GM06990 (cell line): Measurements from ENCODE around the gene ZC3H12C.

Source experiments
- DNase-seq: peaks from one replicate; pipeline ENCODE4 v3.0.0-alpha.2; 2011; ENCODE audit not compliant: insufficient read length; ENCODE audit errors: extremely low read depth
- H3K27me3 ChIP-seq: replicated peaks from 2 replicates; pipeline ENCODE4 v1.6.0; 2011; ENCODE audit warnings: low read length; ENCODE audit not compliant: control insufficient read depth, insufficient read depth
- H3K36me3 ChIP-seq: 2 replicates; pipeline ENCODE4 v1.5.1; 2011; ENCODE audit warnings: low read length; ENCODE audit not compliant: control insufficient read depth, insufficient read depth
- H3K4me3 ChIP-seq: replicated peaks from 2 replicates; pipeline ENCODE4 v1.5.1; 2011; ENCODE audit warnings: low read depth, mild to moderate bottlenecking, control low read depth, low read length
- TF ChIP-seq, protein P1 (sequence below): IDR thresholded peaks from 2 replicates; pipeline ENCODE4 v1.5.1; 2011; ENCODE audit warnings: low read length, control low read depth, mild to moderate bottlenecking, inconsistent platforms; ENCODE audit not compliant: insufficient read depth, poor library complexity, severe bottlenecking

ZC3H12C gene

DNA sequence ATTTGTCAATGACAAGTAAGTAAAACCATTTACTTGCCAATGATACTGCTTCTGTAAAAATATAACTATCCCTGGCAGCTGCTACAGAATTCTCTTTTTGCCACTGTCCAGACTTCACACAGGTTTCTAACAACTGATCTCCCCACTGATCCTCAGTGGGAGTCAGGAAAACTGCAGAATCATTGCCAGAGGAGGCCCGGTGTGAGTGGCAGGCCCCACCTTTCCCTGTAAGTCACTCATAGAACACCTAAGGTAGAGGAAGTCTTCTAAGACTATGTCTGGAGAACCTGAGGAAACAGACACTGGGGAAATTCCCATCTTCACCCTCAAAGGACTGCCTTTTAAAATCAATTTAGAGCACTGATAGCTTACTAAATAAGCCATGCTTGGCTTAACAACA is 66.3 kb downstream of the ZC3H12C start:
- no peak for DNase-seq
- TF ChIP-seq, protein P1, sequence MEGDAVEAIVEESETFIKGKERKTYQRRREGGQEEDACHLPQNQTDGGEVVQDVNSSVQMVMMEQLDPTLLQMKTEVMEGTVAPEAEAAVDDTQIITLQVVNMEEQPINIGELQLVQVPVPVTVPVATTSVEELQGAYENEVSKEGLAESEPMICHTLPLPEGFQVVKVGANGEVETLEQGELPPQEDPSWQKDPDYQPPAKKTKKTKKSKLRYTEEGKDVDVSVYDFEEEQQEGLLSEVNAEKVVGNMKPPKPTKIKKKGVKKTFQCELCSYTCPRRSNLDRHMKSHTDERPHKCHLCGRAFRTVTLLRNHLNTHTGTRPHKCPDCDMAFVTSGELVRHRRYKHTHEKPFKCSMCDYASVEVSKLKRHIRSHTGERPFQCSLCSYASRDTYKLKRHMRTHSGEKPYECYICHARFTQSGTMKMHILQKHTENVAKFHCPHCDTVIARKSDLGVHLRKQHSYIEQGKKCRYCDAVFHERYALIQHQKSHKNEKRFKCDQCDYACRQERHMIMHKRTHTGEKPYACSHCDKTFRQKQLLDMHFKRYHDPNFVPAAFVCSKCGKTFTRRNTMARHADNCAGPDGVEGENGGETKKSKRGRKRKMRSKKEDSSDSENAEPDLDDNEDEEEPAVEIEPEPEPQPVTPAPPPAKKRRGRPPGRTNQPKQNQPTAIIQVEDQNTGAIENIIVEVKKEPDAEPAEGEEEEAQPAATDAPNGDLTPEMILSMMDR: no peak
- Histone ChIP-seq H3K4me3 (no peak overlapping the region), H3K36me3 (peaks cover 6% of the 10 kb centered on the region), H3K27me3 (no peaks in the 10 kb centered on the region)

DNA sequence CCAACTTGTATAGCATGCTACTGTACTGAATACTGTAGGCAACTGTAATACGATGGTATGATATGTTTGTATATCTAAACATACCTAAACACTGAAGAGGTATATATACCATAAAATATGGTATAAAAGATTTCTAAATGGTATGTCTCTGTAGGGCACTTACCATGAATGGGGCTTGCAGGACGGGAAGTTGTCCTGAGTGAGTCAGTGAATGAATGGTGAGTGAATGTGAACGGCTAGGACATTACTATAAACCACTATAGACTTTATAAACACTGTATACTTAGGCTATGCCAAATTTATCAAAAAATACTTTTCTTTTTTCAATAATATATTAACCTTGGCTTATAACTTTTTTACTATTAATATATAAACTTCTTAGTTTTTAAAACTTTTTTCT is 66.8 kb downstream of the ZC3H12C start:
- Histone ChIP-seq H3K4me3 (no peak overlapping the region), H3K36me3 (peaks cover 10% of the 10 kb centered on the region), H3K27me3 (no peaks in the 10 kb centered on the region)
- DNase-seq: no peak
- TF ChIP-seq, protein P1: no peak

- DNase-seq: no peak
These were observed 67.2 kb downstream of the ZC3H12C start for GRCh38 chr11:110160437-110160836.

DNA sequence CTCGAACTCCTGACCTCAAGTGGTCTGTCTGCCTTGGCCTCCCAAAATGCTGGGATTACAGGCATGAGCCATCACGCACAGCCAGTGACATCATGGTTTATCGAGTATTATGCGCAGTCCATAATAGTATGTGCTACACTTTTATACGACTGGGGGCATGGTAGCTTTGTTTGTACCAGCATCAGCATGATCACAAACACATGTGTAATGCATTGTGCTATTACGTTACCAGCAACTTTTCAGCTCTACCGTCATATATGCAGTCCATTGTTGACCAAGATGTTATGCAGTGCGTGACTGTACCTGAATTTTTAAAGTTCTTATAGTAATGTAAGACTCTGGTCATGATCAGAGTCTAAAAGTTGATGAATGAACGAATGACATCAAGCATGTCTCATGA is 67.9 kb downstream of the ZC3H12C start:
- H3K36me3 ChIP-seq: peaks cover 14% of the 10 kb centered on the region
- H3K4me3 ChIP-seq: no peak overlapping the region
- no peak for DNase-seq
- TF ChIP-seq, protein P1: no peak
- no peaks in the 10 kb centered on the region for H3K27me3 ChIP-seq

More at GRCh38 chr11:110160437-110160836, 67.2 kb downstream of the ZC3H12C start:
- no peaks in the 10 kb centered on the region for H3K27me3 ChIP-seq
- no peak overlapping the region for H3K4me3 ChIP-seq
- H3K36me3 ChIP-seq: peaks cover 14% of the 10 kb centered on the region
- TF ChIP-seq, protein P1: no peak

- DNase-seq: no peak
- Histone ChIP-seq H3K27me3 (no peaks in the 10 kb centered on the region), H3K36me3 (peaks cover 14% of the 10 kb centered on the region), H3K4me3 (no peak overlapping the region)
- TF ChIP-seq, protein P1: no peak
These were observed 69.0 kb downstream of the ZC3H12C start for GRCh38 chr11:110162216-110162615.
